Colon (tissue), 2 donors: ENCODE results near the gene WDPCP.
A peak's percentile ranks its signal among the peaks of the same experiment; 100 is the strongest.
"Not testable (repeated sequence)": the region's sequence is repeated elsewhere in the genome, so short reads cannot be mapped to it uniquely, and the experiment has no call there.

ENCODE experiments used
- FAIRE-seq: peaks from 2 replicates; lab custom pipeline; 2012; peaks lifted over from hg19 to GRCh38; lab: Jason Lieb, UNC
- donor health status: control.
- donor health status: control.

WDPCP gene

GRCh38 chr2:63590626-63591408 is 2.5 kb upstream of the WDPCP start:
- FAIRE-seq, result no peak

- FAIRE-seq, result no peak
Measured at GRCh38 chr2:63589148-63589958, 1.1 kb upstream of the WDPCP start.

- FAIRE-seq, result no peak
Measured at GRCh38 chr2:63587814-63588384, 378 bp downstream of the WDPCP start.

GRCh38 chr2:63582873-63583272 is 5.4 kb downstream of the WDPCP start:
- no peak for FAIRE-seq

- no peak for FAIRE-seq
Measured at GRCh38 chr2:63581298-63581961, 6.8 kb downstream of the WDPCP start.

- FAIRE-seq, result no peak
Measured at GRCh38 chr2:63580651-63581297, 7.5 kb downstream of the WDPCP start.

GRCh38 chr2:63578767-63579166 is 9.5 kb downstream of the WDPCP start:
- no peak for FAIRE-seq

- FAIRE-seq, result no peak
Measured at GRCh38 chr2:63576546-63576945, 11.7 kb downstream of the WDPCP start.

GRCh38 chr2:63573726-63574345 is 14.4 kb downstream of the WDPCP start:
- not testable (repeated sequence) for FAIRE-seq

GRCh38 chr2:63573026-63573425 is 15.3 kb downstream of the WDPCP start:
- FAIRE-seq, result not testable (repeated sequence)

- FAIRE-seq, result no peak
Measured at GRCh38 chr2:63572001-63572400, 16.3 kb downstream of the WDPCP start.

GRCh38 chr2:63571291-63571690 is 17.0 kb downstream of the WDPCP start:
- FAIRE-seq, result no peak

- no peak for FAIRE-seq
Measured at GRCh38 chr2:63569740-63570139, 18.5 kb downstream of the WDPCP start.

- FAIRE-seq, result no peak
Measured at GRCh38 chr2:63562751-63563150, 25.5 kb downstream of the WDPCP start.

- not testable (repeated sequence) for FAIRE-seq
Measured at GRCh38 chr2:63558922-63559321, 29.4 kb downstream of the WDPCP start.

GRCh38 chr2:63557819-63558218 is 30.5 kb downstream of the WDPCP start:
- FAIRE-seq, result not testable (repeated sequence)

- FAIRE-seq, result no peak
Measured at GRCh38 chr2:63555931-63556330, 32.3 kb downstream of the WDPCP start.

GRCh38 chr2:63555299-63555698 is 33.0 kb downstream of the WDPCP start:
- FAIRE-seq, result no peak

- FAIRE-seq, result no peak
Measured at GRCh38 chr2:63553049-63553448, 35.2 kb downstream of the WDPCP start.

GRCh38 chr2:63545023-63545422 is 43.3 kb downstream of the WDPCP start:
- FAIRE-seq, result no peak

- FAIRE-seq, result peak; percentile 93
Measured at GRCh38 chr2:63544017-63544627, 44.2 kb downstream of the WDPCP start.
